GM21717 (cell line): ENCODE data around the gene FBN2.

ENCODE experiments used
- ATAC-seq: cut with Tn5 transposase; IDR thresholded peaks from one replicate; pipeline ENCODE4 v1.9.1; 2021; ENCODE audit warnings: mild to moderate bottlenecking, moderate library complexity; ENCODE audit not compliant: unreplicated experiment

FBN2 gene

DNA sequence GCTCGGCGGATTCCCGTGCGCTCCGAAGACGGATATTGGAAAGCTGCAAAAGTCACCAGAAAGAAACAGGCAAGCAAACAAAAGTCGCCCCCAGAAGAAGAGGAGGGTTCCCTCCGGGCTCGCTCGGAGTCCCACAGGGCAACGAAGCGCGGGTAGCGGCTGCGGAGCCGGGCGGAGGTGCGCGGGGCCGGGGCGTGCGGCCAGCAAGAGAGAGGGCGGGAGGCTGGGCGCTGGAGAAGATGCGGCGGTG is at the start of gene FBN2:
Gene FBN2, minus strand, starts transcription at position 246 of the 250 bp plus-strand sequence. CDS start 642 bp downstream, outside the sequence.
- ATAC-seq = no peak

DNA sequence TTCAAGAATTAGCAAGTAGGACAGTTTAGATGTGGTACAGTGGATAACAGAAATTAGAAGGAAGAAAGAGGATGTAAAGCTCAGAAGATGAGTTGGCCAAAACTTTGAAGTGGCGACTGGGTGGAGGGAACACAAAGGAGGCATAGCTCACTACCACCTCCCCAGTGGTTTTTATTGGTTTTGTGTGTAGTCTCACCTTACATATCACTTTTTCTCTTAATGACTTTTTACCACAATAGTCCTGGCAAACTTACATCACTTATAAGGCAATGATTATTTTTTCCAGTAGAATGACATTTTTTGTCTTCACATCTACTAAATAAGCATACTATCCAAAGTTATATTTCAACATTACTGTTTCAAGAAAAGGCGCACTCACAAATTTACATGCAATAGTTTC is 49.2 kb upstream of the FBN2 start:
- no peak for ATAC-seq

DNA sequence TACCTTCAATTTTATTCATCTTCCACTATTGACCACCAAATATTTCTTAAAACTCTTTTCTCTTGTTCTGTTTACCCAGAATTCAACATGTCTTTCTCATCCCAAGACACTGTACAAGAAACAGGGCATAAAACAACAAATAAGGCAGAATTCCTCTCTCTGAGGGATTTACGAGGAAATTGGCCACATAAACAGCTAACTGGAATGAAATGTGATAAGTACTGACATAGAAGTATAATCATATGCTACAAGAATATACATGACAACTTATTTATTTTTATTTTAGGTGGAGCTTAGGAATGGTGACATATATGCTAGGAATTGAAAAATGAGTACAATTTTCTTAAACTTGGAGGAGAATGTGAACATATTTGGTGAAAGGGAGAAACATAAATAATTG is 48.8 kb upstream of the FBN2 start:
- ATAC-seq = no peak

DNA sequence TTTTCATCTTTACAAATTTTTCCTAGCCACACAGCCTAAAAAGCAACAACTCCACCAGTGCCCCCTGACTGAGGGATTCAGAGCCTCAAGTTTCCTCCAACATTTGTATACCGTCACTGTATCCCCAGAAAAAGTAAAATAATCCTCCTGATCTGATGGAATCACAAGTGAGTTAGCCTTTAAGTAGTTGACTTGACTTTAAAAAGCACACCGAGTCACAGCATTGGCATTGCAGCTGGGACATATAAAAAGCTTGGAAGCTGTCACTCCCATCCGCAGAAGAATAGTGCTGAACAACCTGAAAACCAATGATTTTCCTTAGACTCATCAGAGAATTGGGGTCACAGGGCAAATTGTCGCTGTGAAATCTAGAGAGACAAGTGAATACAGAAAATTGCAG is 41.6 kb upstream of the FBN2 start:
- no peak for ATAC-seq

DNA sequence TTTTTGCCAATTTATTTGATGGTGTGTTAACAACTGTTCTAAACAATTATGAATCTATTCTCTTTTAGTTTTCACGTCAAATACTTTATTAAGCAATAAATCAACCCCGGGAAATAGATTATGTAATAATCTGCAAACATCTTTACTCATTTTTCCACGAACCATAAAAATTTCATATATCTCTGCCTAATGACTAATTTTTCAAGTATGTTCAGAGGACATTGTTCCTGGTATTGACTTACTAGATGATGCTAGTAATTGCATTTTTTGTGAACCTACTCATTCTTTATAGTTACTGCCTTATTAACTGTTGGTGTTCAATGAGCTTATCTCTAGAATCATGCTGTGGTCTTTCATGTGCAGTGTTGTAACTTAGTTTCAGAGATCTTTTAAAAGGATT is 41.0 kb upstream of the FBN2 start:
- ATAC-seq = no peak

DNA sequence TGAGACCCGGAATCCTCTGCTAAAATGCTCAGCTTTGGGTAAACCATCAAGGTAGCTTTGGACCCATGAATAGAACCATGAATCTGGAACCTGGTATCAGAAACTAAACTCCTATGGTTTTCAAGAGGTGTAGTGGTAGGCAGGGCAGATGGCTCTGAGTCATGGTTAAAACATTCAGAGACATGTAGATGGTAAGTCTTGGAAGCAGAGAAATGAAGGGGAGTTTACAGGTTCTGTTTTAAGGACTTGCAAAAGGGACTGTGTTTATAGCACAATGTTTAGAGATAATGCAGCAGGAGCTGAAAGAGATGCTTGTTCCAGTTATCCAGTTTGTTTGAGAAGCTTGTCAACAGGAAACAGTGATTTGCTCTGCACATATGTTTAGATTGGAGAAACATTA is 36.0 kb upstream of the FBN2 start:
- ATAC-seq = no peak

DNA sequence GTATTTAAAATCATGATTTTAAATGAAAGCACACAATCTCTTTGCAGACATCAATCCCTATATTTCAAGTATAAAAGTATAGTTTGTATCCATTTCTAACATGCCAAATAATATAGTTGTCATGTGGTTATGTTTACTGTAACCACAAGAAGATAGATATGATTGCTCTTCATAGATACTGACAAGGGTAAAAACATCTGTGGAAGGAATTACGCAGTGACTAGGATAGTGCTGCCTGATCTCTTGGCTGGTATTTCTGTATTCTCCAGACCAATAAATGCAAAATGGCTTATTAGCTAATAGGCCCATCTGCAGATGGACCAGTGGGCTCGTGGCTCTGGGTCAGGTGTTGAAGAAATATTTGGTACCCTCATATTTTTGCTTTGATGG is 34.9 kb upstream of the FBN2 start:
- no peak for ATAC-seq

DNA sequence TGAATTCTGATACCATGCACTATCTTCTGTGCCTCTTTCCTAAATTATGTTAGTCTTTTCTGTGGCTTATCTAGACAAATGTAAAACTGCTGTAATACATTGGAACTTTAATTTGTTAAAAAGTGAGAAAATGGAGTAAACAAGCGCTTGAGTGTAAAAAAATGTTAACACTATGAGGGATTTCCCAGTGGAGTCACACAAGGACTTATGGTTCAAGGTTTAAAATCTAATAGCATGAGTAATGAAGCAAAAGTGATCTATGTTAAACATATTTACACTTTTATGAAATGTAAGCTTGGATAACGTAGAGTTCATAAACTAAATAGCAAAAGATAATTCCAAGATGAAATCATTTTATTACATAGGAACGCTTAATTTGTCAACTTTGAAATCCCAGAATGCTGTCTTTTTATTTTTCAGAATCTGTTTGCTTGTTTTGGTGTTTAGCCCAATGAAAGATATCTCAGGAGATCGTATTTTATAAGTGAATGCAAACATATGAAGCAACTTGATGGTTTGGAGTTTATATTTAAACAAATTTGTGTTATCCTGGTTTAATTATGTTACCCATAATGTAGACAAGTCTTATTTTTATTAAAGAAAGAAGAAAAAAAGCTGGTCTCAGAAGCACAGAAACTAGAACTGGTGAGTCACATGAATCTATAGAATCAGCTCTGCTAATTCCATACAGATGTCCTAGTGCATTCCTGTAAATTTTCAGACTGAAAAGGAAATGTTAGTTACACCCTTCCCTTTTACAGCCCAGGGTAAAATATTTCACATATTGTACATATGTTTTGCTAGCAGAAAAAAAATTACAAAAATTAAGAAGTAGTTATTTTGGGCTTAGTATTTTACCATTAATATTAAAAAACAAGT is 34.2 kb upstream of the FBN2 start:
- no peak for ATAC-seq

DNA sequence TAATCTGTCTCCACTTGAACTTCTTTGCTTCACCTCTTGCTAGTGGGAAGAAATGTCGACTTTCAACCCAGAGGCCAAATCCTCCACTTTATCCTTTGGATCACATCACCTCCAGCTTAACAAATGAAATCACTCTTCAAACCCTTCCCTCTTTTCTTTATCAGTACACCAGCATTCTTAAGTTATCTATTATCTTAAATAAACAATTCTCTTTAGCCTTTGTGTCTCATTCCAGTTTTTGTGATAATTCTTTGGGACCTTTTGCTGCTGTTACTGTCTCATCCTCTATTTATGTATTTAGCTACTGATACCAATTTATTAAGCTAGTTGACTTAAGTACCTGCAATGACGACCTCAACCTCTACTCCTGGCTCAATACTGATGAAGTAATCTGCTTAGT is 28.1 kb upstream of the FBN2 start:
- no peak for ATAC-seq

DNA sequence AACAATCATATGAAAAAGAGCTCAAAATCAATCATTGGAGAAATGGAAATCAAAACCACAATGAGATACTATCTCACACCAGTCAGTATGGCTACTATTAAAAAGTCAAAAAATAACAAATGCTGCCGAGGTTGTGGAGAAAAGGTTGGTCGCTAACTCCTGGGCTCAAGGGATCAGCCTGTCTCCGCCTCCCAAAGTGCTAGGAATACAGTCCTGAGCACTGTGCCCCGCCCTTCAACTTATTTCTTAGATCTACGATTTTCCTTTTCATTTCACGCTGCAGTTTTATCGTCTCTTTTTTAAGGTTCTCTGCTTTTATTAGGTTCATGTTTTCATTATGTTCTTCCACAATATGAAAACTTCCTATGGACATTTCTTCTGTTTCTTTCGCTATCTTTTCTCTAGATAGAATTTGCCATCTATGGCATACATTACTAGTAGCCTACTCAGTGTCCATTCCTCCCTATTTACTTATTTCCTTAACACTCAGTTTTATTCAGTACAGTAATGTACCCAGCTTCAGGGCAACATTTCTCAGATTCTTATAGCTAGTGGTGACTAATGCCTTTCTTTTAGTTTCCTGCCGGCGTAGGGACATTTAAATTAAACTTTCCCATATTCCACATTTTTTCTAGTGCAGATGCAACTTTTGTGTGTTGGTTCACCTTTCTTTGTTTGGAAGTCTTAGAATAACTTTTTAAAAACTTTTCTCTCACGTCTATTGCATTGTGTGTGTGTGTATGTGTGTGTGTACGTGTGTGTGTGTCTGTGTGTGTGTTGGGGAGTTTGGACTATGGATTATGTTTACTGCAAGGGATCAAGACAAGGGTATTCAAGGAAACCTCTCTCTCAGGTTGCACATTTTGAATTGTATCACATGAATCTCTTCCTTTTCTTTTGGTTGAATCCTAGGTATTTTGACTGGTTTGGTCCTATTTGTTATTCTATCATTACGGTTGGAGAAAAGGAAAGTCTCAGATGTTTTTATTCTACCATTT is 21.6 kb upstream of the FBN2 start:
- ATAC-seq = no peak

DNA sequence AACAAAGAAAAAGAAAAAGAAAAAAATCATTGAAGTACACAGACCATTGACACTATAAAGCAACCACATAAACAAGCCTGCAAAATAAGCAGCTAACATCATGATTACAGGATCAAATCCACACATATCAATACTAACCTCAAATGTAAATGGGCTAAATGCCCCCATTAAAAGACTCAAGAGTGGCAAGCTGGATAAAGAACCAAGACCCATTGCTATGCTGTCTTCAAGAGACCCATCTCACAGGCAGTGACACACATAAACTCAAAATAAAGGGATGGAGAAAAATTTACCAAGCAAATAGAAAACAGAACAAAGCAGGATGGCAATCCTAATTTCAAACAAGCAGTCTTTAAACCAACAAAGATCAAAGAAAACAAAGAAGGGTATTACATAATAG is 15.7 kb upstream of the FBN2 start:
- no peak for ATAC-seq

DNA sequence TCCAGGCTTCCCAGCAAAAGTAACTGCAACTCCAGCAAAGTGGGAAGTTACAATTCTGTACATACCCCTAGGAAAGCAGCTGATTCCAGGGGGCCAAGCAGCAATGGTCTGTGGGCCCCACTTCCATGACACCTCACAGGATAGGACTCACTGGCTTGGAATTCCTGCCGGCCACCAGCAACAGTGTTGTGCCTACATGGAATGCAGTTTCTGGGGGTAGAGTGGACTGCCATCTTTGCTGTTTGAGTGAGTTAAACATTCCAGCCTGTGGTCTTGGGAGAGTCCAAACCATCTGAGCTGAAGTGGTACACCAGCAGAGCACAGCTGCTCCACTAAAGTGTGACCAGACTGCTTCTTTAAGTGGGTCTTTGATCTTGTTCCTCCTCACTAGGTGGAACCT is 13.4 kb upstream of the FBN2 start:
- no peak for ATAC-seq

DNA sequence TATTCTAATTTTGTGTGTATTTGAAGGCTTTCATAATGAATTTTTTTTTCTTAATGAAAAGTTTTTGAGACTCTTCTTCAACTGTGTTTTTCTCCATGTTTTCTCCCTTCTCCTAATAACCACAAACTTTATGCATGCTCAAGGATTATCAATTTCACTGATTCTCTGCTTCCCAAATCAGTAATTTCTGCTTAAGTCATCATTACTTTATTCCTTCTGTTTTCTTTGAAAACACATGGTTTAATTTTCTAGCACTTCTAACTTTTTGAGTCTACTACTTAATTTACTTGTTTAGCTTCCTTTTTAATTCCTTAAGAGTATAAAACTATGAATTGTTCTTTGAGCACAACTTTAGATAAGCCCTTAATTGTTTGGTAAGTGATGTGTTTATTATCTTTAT is 11.5 kb upstream of the FBN2 start:
- no peak for ATAC-seq

DNA sequence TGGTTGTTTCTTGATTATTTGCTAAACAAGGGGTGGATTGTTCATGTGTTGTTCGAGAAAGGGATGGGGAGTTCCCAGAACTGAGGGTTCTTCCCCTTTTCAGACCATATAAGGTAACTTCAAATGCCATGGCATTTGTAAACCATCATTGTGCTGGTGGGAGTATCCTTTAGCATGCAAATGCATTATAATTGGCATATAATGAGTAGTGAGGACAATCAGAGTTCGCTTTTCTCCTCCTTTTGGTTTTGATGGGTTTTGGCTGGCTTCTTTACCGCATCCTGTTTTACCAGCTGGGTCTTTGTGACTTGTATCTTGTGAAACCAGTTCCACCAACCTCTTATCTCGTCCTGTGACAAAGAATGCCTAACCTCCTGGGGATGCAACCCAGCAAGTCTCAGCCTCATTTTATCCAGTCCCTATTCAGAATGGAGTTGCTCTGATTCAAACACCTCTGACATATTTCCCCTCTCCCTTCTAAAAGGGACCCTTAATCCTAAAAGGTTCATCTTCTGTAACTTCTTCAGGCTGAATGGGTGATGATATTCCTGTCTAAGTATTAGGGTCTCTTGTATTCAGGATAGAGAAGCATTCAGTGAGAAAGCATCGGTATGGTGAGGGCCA is 8.7 kb upstream of the FBN2 start:
- no peak for ATAC-seq

DNA sequence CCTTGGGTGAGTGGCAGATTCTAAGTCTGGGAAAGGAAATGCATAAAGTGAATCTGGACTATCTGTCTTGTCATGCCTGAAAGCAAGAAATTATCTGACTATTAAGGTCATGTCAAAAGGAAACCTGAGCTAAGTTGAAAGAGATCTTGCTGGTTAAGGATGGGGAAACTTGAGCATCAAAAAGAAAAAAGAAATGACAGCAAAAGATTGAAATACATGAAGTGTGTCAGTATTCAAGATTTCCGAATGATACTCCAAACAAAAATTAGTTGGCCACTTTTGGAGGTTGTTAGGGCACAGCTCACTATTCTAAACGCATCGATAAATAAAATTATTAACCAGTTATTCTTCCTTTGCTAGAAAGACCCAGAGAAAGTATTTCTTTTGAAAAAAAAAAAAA is 3.3 kb upstream of the FBN2 start:
- no peak for ATAC-seq

DNA sequence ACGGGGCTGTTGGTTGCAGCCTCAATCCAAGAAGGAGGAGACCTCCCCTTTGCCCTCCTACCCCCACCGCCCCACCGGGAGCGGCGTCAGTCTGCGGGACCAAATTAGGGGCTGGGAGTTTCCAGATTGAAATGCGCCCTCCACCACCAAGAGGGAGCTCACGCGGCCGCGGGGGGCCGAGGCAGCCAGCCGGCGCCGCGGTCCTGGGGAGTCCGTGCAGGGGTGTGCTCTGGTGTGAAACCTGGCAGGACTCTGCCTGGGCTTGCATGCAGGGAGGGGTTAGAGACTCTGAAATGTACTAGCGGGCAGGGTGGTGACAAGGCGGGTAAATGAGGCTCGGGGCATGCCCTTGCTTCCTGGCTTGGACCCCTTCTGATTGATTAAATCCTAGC is 989 bp upstream of the FBN2 start:
- no peak for ATAC-seq

DNA sequence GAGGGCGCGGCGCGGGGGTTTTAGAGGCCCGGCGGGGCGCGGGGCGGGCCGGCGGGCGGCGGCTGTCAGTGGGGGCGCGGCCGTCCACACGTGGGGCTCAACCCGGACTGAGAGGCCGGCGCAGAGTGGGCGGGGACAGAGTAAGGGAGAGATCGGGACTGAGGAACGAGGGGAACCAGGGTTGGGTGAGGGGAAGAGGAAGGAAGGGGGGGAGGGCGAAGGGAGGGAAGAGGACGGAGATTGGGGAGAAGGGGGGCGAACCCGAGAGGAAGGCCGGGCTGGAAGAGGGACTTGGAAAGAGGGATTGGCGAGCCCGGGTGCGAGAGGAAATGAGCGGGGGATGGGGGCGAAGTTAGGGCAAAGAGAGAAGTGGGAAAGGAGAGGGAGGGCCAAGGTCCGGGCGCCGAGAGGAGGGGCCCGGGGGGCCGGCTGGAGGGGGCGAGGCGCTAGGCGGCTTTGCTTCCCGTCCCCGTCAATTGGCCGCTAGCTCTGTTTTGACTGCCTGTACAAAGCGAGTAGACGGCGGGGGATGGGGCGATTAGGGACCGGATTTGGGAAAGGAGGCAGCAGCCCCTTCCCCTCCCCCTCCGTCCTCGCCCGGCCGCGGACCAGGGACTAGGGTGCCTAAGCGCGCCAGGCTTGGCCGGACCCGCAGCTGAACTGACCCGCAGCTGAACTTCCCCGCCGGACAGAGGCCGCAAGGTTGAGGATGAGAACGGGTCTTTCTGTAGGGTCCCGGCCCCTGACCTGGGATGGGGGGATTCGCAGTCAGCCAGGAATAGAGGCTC is 399 bp upstream of the FBN2 start:
- ATAC-seq = no peak

DNA sequence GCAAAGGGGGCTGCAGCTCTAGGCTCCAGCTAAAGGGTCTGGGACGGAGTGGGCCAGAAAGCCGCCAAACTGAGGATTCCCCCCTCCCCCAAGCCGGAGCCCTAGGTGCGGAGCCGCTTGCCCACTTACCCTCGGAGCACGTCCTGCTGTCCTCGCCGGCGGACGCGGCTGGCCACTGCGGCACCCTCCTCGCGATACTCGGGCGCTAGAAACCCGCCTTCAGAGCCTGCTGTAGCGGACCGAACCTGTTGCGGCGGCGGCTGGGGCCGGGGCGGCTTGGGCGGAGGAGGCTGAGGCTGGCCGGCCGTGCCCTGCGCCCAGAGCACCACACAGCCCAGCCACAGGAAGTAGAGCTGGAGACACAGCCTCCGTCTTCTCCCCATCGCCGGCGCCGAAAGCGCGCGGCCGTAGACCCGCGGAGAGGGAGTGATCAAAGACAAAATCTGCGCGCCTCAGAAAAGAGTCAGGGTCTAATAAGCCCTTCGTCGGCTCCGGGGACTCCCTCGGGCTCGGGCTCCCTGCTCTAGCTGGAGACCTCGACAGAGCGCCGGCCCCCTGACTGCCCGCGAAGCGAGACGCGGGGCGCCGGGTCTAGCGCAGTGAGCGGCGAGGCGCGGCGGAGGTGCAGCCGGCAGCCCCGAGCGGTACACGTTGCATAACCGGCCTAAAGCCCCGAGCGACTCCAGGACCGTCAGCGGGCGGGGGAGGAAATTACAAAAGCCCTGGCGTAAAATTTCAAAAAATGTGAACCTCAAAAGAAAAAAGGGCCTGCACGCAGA is 635 bp downstream of the FBN2 start:
- no peak for ATAC-seq

DNA sequence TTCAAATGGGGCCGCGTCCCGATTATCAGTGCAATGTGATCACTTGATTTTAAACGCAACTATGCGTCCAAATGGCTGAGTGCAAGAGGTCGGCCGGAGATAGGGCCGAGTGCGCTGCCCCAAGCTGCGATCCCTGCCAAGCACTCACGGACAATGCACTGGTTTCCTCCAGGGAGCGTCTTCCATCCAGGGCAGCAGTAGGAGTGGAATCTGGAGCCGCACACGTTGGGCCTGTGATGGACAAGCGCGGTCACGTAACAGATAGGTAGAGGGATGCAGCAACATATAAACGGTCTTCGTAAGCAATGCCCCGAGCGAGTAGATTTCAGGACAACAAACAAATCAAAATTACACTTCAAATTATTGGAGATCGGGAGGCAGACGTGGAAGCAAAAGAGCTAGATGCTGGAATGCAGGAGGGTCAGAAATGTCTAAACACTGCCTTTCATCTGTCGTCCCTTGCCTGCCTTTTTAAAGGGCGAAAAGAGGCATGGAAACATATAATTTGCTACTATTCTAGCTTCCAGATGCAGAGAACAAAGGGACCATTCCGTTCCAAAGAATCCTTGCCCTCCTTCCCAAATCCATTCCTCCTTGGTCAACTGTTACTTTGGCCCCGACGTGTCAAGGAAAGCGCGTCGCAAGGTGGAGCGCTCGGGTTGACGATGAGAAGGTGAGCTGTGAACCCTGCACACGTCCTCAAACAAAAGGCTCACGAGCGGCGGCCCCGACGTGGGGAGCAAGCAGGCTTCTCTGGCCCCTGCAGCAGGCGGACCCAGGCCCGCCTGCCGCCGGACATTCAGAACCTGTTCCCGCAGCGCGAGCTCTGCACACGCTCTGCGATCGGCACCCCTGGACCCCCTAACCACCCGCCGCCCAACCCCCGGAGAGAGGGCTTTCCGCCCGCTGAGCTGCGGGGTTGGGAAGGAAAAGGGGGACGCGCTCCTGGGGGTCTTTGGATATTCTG is 1.5 kb downstream of the FBN2 start:
- ATAC-seq = no peak
